ENCODE measurements around the gene AGBL3. TPM values are rescaled to one million over a fixed set of nuclear protein-coding genes. Genes with fewer than 3 reads are reported as not detected.

The AGBL3 gene
- total and polyA plus RNA-seq, 2 of the 8 experiments (the other 6 are each of a cell fraction or from before 2014, with no cell fraction given) = 1.1 to 1.9 TPM

GRCh38 chr7:135147341-135147898, 161.1 kb downstream of the AGBL3 start:
- Histone ChIP-seq H3K23me2 (ENCODE audit: low read depth, low read length) (no peaks in the 10 kb centered on the region), H4K91ac (replicated peaks; ENCODE audit: insufficient read length, low read length) (no peak overlapping the region), H4K20me1 (replicated peaks in 1 of 2; ENCODE audit: control insufficient read depth in 1 of 2, insufficient read depth in 2 of 2, low read length in 2 of 2) (no peaks in the 10 kb centered on the region), H3K4ac (replicated peaks; ENCODE audit: insufficient read length, low read depth, low read length) (no peak overlapping the region), H3K79me1 (ENCODE audit: low read depth, low read length) (no peaks in the 10 kb centered on the region), H3K4me1 (replicated peaks in 1 of 4; ENCODE audit: control insufficient read depth in 3 of 4, insufficient read depth in 4 of 4, low read length in 3 of 4) (no peaks in the 10 kb centered on the region), H3K23ac (ENCODE audit: insufficient read length) (no peak overlapping the region), H3K14ac (ENCODE audit: insufficient read length) (no peak overlapping the region), H3K18ac (ENCODE audit: extremely low read depth, low read length) (no peak overlapping the region), H2AFZ (ENCODE audit: low read length) (no peak overlapping the region), H3K36me3 (ENCODE audit: control insufficient read depth in 2 of 4, insufficient read depth in 4 of 4, low read length in 3 of 4) (no peaks in the 10 kb centered on the region), H3K9ac (replicated peaks in 1 of 4; ENCODE audit: extremely low read depth in 1 of 4, low read depth in 3 of 4, low read length in 3 of 4) (no peak overlapping the region), H2BK120ac (replicated peaks; ENCODE audit: low read depth, low read length) (no peak overlapping the region), H2BK12ac (ENCODE audit: low read depth, low read length) (no peak overlapping the region), H3K4me2 (ENCODE audit: insufficient read depth in 1 of 2, low read depth in 2 of 2, low read length in 2 of 2) (no peak overlapping the region), H2AK5ac (ENCODE audit: low read depth, low read length) (no peak overlapping the region), H3K27me3 (replicated peaks in 1 of 4; ENCODE audit: control insufficient read depth in 3 of 4, extremely low read depth in 1 of 4, insufficient read depth in 3 of 4, low read length in 3 of 4) (no peaks in the 10 kb centered on the region), H4K8ac (ENCODE audit: extremely low read depth, insufficient read depth, low read length) (no peak overlapping the region), H3K56ac (replicated peaks; ENCODE audit: insufficient read length, low read depth, low read length) (no peak overlapping the region), H3K4me3 (ENCODE audit: extremely low read depth in 1 of 4, insufficient read depth in 2 of 4, low read depth in 3 of 4, low read length in 4 of 4) (no peak overlapping the region), H2BK20ac (ENCODE audit: low read length) (no peak overlapping the region), H3K9me3 (ENCODE audit: insufficient read depth in 2 of 2, low read depth in 1 of 2, low read length in 1 of 2) (no peaks in the 10 kb centered on the region), H3K27ac (ENCODE audit: low read depth, low read length) (no peak overlapping the region), H4K5ac (ENCODE audit: insufficient read length, low read depth, low read length) (no peak overlapping the region), H2BK5ac (ENCODE audit: low read depth, low read length) (no peak overlapping the region), H2BK15ac (ENCODE audit: low read length) (no peak overlapping the region), H3K79me2 (ENCODE audit: control insufficient read depth in 1 of 2, insufficient read depth in 2 of 2, low read length in 2 of 2) (no peaks in the 10 kb centered on the region)
- ChIA-PET CTCF (ENCODE audit: partially characterized antibody) (interaction anchor here (0.7 to 1.8 kb wide), 4 partner anchors 48 to 266 kb away, joined by 3 to 6 read pairs (median 3); partner anchors contain the start of gene AGBL3), POLR2A (ENCODE audit: partially characterized antibody) (interaction anchor here (1.1 to 1.6 kb wide), 2 partner anchors 11 to 13 kb away, joined by 4 to 6 read pairs; no protein-coding TSS in a partner anchor)
- no peak for DNase-seq (ENCODE audit: low read depth in 1 of 2, low spot score in 2 of 2)
- 86% methylated on average over 6 of the region's 6 CpGs; no CpG with 5 or more reads in 1 of the 2 experiments for WGBS, 2 experiments (ENCODE audit: extremely low coverage in 1 of 2, insufficient coverage in 1 of 2, insufficient read length in 1 of 2, insufficient replicate concordance in 2 of 2, low coverage in 1 of 2, low lambda C conversion rate in 2 of 2, missing lambda C conversion rate in 1 of 2)
- TF ChIP-seq TBP (IDR thresholded peaks at IDR 0.05; ENCODE audit: low read depth, low read length) = no peak
- TF ChIP-seq KDM5A (IDR thresholded peaks at IDR 0.05; ENCODE audit: low read length) = no peak
- TF ChIP-seq FOSL1 (IDR thresholded peaks at IDR 0.05; ENCODE audit: insufficient read depth, low read depth, low read length) = no peak
- TF ChIP-seq RBBP5 (IDR thresholded peaks at IDR 0.05; ENCODE audit: borderline replicate concordance, low read depth, low read length) = no peak
- TF ChIP-seq JUND (IDR thresholded peaks at IDR 0.05; ENCODE audit: low read length) = no peak
- no peak for TF ChIP-seq HDAC6 (IDR thresholded peaks at IDR 0.05; ENCODE audit: low read depth, low read length)
- no peak for TF ChIP-seq GABPA (IDR thresholded peaks at IDR 0.05; ENCODE audit: borderline replicate concordance, insufficient read depth, low read length)
- TF ChIP-seq CBX8 (IDR thresholded peaks at IDR 0.05; ENCODE audit: borderline replicate concordance, low read depth, low read length) = no peak
- FAIRE-seq = no peak

Data from H1 (cell line).